ENCODE measurements around the gene FOXP1. TPM values are rescaled to one million over a fixed set of nuclear protein-coding genes. Genes with fewer than 3 reads are reported as not detected.

FOXP1 gene
- total RNA-seq, 1 donor from 2014 or later: 137 TPM

DNA sequence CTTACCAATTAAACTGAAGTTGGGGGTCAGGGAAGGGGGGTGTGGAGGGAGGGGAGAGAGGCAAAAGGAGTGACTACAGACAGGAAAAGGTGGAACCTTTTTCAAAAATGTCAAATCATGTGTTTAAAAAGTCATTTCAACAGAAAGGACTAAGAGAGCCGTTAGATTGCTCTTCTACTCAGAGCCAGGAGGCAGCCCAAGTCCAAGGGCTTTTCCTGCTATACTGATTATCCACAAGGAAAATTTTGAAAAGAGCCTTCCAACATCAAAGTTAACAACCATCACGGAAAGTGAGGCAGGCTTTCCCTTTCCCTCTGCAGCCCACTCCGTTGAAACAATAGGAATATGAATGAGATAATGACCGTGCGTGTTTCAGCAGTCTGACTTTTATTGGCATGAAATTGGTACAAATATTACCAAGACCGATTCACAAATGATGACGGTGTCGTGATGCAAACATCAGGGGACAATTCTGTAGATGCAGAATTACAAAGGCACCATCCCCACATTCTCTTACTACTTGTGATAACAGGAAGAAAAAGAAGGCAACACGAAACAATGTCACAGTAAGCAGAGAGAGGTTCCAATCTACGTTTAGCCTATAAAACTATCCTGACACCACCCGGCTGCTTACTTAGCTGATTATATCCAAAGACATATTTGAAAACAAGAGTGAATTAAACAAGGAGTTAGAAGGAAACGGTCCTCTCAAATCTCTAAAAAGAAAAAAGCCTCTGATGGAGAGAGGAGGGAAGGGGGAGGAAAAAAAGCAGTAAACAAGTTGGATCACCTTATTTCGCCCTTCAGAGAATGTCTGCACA is 453.7 kb downstream of the FOXP1 start:
- ATAC-seq (peak; percentile 45), DNase-seq (ENCODE audit: low spot score) (no peak)
- intact Hi-C loops (cut with DNase I): no loop called here

DNA sequence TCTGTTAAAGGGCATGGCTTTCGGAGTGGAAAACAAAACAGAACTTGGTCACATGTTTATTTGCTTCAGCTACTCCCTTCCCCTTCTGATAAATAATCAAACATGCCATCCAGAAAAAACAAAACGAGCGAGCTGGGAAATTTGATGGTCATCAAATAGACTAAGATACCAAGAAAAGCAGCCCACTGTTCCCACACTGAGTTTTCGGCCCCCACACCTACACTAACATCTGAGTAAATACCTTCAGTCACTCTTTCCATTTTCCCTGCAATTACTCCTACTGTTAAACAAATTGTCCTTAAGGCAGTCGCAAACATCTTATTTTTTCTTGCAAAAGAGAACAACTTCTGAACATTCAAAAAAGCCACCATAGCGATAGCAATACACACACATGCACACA is 454.6 kb downstream of the FOXP1 start:
- DNase-seq (ENCODE audit: low spot score) (no peak), ATAC-seq (peak; percentile 14)
- intact Hi-C loops (cut with DNase I): no loop called here

GRCh38 chr3:71127844-71128243 is 455.7 kb downstream of the FOXP1 start:
- no peak for ATAC-seq
- intact Hi-C loops (cut with DNase I): no loop called here
- DNase-seq (ENCODE audit: low spot score): no peak

- DNase-seq (ENCODE audit: low spot score) (no peak), ATAC-seq (no peak)
- intact Hi-C loops (cut with DNase I): no loop called here
These were observed 456.3 kb downstream of the FOXP1 start for GRCh38 chr3:71127052-71127831.

GRCh38 chr3:71125738-71126137 is 457.8 kb downstream of the FOXP1 start:
- intact Hi-C loops (cut with DNase I): no loop called here
- ATAC-seq (no peak), DNase-seq (ENCODE audit: low spot score) (no peak)

DNA sequence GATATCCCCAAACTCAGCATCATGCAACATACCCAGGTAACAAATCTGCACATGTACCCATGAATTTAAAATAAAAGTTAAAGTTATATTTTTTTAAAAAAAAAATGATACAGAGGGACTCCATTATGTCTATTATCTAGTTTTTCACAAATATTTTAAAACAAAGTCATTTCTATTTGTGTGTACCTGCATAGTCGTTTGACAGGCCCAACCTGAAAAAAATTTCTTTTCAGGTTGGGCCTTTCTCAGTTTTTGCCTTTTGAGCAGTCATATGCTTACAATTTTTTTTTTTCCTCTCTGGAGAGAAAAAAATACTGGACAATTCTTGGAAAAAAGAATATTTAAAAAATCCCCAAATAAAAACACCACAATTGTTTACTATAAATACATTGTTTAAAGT is 459.5 kb downstream of the FOXP1 start:
- DNase-seq (ENCODE audit: low spot score) (no peak), ATAC-seq (no peak)
- intact Hi-C loops (cut with DNase I): no loop called here

- intact Hi-C loops (cut with DNase I): no loop called here
- DNase-seq (ENCODE audit: low spot score) (no peak), ATAC-seq (no peak)
These were observed 460.9 kb downstream of the FOXP1 start for GRCh38 chr3:71122641-71123040.

GRCh38 chr3:71121429-71122167 is 461.9 kb downstream of the FOXP1 start:
- intact Hi-C loops (cut with DNase I): no loop called here
- ATAC-seq (no peak), DNase-seq (ENCODE audit: low spot score) (no peak)

DNA sequence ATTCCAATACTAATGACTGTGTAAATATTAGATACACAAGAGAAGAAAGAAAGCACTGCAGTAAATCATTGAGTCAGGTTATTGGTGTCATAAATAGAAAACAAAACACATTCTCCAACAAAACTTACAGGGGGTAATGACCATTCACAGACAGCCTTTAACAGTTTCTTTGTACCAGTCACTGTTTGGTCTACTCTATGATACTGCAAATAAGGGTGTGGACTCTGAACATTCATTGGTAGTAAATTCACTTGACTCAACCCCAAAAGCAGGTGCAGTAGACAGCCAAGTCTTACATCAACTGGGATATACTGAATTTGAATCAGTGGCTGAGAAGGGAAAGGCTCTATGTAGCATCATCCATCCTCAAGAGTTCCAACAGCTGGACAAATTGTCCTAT is 463.5 kb downstream of the FOXP1 start:
- DNase-seq (ENCODE audit: low spot score) (no peak), ATAC-seq (no peak)
- intact Hi-C loops (cut with DNase I): no loop called here

- DNase-seq (ENCODE audit: low spot score): no peak
- intact Hi-C loops (cut with DNase I): no loop called here
- ATAC-seq: no peak
These were observed 464.4 kb downstream of the FOXP1 start for GRCh38 chr3:71119171-71119570.

GRCh38 chr3:71118436-71118835 is 465.1 kb downstream of the FOXP1 start:
- ATAC-seq: no peak
- intact Hi-C loops (cut with DNase I): no loop called here
- no peak for DNase-seq (ENCODE audit: low spot score)

GRCh38 chr3:71117572-71118247 is 465.8 kb downstream of the FOXP1 start:
- DNase-seq (ENCODE audit: low spot score) (no peak), ATAC-seq (no peak)
- intact Hi-C loops (cut with DNase I): no loop called here

DNA sequence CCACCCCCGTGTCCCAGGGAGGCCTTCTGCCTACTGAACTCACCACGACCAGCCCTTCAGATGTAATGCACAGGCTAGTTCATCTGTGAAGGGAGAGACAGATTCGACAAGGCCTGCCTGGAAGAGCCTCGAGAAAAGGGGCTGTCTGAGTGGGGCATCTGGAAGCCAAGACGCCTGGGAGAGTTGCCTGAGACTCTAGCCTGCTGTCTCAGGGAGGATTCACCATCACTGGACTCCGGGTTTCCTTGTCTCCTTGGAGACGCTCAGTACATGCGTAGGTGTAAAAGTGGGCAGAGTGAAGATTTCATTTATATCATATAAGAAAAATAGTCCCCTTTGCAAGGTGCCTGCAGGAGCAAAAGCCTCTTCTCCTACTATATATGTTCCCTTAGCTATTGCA is 468.9 kb downstream of the FOXP1 start:
- ATAC-seq (no peak), DNase-seq (ENCODE audit: low spot score) (no peak)
- intact Hi-C loops (cut with DNase I): no loop called here

DNA sequence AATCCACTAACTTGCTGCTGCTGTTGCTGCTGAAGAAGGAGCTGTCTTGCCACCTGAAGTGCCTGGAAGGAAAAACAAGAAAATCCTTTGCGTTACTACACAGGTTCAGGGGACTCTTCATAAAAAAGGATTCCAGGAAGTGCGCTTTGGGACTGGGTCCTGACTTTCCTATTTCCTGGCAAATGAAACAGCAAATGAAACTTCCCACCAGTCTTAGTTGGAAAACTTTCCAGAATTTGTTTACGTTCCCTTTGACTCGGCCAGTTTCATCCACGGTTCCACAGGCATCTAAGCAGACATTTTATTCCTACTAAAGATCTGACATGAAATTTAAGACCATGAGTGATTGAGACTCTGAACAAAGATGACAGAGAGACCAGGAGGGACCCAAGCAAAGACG is 471.0 kb downstream of the FOXP1 start:
- ATAC-seq (no peak), DNase-seq (ENCODE audit: low spot score) (no peak)
- intact Hi-C loops (cut with DNase I): no loop called here

GRCh38 chr3:71111784-71112440 is 471.6 kb downstream of the FOXP1 start:
- intact Hi-C loops (cut with DNase I): no loop called here
- ATAC-seq (no peak), DNase-seq (ENCODE audit: low spot score) (no peak)

DNA sequence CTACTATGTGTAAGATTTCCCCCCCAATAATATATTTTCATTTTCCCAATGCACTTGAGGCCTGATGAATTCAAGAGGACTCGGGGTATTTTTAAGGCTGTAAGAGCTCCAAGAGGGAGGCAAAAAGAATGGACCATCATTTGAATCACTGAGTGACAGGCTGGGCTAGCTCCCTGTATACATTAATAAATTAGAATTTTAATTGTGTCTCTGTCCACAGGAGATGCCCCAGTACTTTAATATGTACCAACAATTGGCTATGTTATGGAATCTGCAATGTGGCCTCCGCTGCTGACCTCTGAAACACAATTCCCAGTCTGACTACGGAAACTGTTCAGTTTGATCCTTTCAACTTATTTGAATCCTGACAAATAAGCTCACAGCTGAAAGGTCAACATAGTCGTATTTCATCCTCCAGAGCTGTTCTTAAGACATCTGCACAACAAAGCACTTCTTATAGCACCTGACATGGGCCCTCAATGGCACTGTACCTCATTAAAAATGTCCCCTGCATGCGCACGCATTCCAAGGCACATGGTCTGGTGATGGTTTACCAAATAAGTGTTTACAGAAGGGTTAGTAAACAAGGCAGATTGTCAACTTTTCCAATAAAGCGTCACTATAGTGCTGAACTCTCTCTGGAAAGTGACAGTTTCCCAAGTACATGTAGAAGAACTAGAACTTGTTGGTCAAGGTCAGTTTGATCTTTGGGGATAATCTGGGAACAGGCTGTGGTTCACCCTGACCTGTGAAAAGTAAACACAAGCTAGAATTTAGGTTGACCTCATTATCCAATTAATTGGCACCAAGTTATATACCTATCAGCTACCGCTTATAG is 472.9 kb downstream of the FOXP1 start:
- ATAC-seq (no peak), DNase-seq (ENCODE audit: low spot score) (no peak)
- intact Hi-C loops (cut with DNase I): no loop called here

- DNase-seq (ENCODE audit: low spot score): no peak
- ATAC-seq: no peak
- intact Hi-C loops (cut with DNase I): no loop called here
These were observed 473.6 kb downstream of the FOXP1 start for GRCh38 chr3:71109977-71110285.
